ENCODE data around the gene THADA.

Gene THADA

DNA sequence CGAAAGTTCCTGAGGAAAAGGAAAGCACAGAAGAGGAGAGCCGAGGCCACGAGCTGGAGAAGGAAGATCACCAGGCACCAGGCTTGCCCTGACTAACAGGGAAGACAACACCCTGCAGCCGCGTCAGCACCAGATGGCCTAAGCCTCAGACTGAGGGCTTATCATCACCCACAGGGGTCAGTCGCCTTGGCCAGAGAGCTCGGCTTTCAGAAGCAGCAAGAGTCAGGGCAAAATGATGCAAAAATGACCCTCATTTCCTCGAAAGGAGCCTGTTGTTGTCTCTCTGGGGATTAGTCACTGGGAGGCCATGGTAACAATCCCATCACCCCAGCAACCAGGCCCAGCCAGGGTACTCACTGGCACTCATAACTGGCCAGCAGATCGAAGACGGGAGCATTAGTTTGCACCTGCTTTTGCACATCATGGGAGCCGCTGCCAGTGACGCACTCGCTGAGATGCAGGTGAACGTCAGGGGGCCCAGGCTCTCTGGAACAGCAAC is 326.7 kb downstream of the THADA start:
- DNase-seq = no peak

DNA sequence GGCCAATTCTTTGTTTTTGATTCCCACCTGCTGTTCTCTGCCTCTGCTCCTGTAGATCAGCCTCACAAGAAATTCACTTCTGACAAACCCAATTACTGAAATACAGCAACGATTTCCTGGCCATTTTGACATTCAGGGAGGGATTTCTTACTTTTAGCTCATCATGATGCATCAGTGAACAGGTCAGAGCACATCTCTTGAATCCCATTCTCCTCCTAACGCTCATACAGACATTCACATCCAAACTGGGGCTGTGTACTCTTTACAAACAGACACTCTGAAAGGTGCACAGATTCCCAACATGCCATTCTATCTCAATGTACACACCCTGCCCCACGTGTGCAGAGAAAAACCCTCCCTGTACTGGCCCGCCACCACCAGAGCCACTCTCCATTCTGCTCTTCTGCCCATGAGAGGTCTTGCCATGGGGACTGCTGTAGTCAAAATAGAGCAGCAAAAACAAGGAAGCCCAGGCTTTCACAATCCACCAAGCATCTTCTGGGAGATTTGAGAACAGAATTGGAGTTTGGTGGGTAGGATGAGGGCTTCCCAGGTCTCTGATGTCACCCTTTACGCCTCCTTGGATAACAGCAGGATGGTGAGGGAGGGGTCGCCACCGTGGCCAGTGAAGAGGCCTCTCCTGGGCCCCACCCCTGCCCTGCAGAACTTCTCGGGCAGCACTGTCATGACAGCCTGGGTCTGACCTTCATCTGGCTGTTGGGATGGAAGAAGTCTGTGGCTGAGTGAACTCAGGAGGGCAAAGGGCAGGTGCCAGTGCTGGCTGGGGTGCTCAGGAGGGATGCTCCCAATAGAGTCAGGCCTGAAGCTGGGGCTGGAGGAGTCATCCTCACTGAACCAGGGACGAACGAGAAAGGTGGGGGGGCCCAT is 327.5 kb downstream of the THADA start:
- DNase-seq = no peak

DNA sequence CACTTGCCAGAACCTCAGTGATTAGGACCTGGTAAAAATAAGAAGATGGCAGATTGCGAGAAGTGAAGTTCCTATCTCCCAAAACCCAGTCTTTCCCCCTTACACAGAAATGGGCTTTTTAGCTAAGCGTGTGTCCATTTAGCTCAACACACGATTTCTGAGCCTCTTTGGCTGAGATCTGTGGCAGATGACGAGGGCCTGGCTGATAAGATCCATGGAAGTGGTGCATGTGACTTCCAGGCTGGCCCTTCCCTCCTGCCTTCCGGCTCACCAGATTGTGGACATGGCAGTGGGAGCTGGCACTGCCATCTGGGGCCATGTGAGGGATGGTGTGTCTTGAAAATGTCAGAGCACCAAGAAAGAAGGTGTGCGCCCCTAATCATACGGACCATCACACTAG is 328.5 kb downstream of the THADA start:
- no peak for DNase-seq

DNA sequence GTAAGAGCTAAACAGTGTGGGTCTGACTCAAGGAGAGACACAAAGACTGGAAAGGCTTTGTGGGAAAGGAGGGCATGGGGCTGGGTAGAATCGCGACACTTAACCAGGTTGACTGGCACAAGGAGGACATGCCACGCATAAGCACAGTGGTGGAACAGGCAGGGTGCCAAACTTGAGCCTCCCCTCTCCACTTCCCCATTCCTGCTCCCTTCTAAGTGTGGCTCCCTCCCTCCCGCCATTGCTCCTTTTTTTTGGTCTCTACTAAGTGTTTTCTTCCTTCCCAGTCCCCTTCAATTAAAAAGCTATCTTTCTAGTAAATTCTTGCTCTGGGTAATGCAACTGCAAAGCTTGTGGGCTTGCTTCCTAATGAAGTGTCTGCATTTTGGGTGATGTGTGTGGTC is 329.1 kb downstream of the THADA start:
- DNase-seq = no peak

DNA sequence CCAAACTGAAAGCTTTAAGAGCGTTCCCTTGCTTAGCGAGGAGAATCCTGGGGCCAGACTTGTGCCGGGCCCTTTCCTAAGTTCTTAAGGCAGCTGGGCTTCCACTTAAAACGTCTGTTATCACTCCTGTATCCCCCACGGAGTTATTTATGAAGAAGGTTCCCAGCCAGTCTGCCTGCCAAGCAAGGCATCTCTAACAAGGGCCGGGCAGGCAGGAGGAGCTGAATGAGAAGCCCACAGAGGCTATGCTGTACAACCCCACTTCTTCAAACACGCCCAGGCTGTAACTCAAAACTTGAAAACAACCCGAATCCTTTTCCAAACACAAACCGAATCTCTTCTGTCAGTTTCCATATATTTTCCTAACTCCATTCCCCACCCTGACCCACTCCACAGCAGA is 330.4 kb downstream of the THADA start:
- DNase-seq = no peak

DNA sequence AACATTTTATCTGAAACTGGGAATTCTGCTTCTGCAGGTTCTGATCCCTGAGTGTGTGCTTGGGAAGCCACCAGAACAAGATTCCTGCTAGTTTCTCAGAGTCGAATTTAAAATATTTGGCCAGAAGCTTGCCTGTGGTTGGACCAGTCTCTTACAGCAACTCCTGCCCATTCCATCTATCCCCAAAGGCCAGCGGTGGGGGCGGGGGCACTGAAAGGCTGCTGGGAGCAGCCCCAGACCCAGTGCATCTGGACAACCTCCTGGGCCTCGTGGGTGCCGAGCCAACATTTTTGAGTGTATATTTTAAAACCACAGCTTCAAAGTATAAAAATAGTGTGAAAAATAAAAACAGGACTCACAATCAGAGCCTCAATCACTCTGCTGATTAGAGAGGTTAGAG is 330.8 kb downstream of the THADA start:
- no peak for DNase-seq

DNA sequence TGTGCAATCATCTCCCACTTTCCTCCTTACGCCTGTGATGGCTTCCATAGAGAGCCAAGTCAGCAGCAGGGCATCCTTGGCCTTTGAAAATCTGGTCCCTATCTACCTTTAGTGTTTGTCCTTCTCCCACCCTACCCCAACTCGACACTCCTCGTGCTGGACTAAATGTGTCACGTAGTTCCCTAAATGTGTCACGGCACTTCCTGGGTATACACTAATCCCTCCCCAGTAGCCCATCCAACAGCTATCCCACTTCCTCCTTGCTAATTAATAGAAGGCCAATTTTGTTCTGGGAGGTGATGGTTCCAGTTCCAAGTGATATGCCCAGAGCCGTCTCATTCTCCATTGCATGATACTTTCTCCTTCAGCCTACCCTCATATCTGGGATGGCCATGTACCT is 332.9 kb downstream of the THADA start:
- no peak for DNase-seq

GRCh38 chr2:43262239-43262638 is 333.6 kb downstream of the THADA start:
- DNase-seq = no peak

GRCh38 chr2:43259512-43259911 is 336.3 kb downstream of the THADA start:
- DNase-seq = no peak

DNA sequence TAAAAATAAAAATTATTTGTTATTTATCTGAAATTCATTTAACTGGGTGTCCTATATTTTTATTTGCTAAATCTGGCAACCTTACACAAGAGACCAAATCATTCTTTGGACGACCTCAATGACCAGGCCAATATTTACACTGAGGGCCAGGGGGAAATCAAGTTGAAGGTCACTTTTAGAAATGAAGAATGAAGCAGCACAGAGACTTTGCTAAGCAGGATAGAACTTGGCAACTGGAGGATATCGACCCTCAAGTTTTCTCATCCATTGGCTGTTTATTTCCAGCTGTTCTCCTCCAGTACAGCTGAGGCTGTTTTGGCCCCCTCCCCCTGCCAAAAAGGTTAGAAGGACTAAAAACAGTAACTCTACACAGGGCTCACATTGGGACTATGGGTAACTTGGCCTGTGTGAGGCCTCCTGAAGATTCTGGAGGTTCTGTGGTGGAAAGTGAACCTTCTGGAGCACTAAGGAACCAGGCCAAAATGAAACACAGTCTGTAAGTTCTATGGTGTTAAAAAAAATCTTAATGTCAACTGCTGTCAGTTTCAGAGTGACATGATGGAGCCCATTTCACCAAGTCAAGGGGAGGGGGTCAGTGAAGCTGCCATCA is 337.2 kb downstream of the THADA start:
- DNase-seq = no peak

GRCh38 chr2:43255296-43255910 is 340.4 kb downstream of the THADA start:
- DNase-seq = no peak

GRCh38 chr2:43254331-43254730 is 341.5 kb downstream of the THADA start:
- no peak for DNase-seq

DNA sequence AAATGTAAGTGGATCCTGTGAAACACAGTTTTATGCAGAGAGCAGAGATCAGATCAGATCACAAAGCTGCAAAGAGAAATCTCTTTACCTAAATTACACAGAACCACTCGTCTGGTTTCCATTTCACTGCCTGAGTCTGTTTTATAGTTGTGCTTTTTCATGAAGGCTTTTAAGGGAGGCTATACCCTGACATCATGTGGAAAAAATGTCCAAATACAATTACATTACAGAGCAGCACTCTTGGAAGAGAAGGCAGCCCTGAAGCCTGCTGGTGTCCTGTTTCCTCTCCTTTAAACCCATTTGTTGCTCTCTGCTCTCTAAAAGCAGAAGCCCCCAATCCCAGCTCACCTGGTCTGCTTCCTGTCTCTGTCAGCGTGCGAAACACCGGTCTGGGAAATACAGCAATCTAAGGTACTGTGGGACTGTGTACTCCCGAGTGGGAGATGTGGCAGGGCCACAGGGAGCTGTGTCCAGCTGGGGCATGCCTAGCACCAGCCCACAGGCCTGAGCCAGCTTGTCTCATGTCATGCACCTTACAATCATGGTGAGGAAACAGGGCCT is 344.6 kb downstream of the THADA start:
- no peak for DNase-seq

GRCh38 chr2:43250015-43250414 is 345.8 kb downstream of the THADA start:
- DNase-seq = no peak

- no peak for DNase-seq
Measured at GRCh38 chr2:43248621-43249020, 347.2 kb downstream of the THADA start.

DNA sequence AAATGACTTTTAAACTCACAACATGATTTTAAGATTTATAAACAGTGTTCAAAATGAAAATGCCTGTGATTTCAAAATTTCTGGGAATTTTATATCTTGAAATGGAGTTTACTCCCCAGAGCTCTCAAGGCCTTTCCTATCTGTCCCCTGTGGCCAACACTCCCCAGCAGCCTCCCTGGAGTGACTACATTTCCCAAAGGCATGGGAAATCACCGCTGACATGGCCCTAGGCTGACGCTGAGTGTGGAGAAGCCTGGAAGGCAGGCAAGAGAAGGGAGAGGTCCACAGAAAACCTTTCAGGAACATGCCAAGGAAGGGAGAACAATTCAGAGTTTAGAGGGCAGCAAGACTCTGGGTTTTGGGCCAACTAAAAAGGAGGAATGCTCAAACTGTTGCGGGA is 349.2 kb downstream of the THADA start:
- no peak for DNase-seq

GRCh38 chr2:43241558-43241957 is 354.3 kb downstream of the THADA start:
- no peak for DNase-seq

- no peak for DNase-seq
Measured at GRCh38 chr2:43240766-43241150, 355.1 kb downstream of the THADA start.

GRCh38 chr2:43239981-43240765 is 355.7 kb downstream of the THADA start:
- no peak for DNase-seq

- no peak for DNase-seq
Measured at GRCh38 chr2:43238813-43239212, 357.0 kb downstream of the THADA start.

GRCh38 chr2:43238176-43238575 is 357.7 kb downstream of the THADA start:
- DNase-seq = no peak
